Measurements from ENCODE around the gene KCNK7. TPM values are rescaled to one million over a fixed set of nuclear protein-coding genes. Genes with fewer than 3 reads are reported as not detected.
A peak's percentile ranks its signal among the peaks of the same experiment; 100 is the strongest.

Gene KCNK7
- total RNA-seq, 1 experiment from 2014 or later: 0.58 TPM

DNA sequence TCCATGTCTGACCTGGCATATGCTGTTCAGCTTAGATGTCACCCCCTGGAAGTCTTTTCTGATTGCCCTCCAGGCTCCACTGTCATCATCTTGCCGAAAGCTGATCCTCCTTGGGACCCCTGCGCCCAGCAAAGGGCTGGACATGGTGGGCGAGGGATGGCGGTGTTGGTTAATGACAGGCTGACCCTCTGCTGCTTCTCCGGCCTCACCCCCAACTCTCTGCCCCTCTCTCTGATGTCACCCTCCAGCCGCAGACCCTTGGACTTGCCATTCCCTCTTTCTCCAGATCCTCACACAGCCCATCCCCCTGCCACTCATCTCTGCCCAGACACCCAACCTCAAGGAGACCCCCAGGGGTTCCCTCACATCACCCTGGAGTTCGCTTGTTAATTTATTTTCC lies 17.5 kb downstream of the KCNK7 start:
- no TSS peak for BruUV-seq (replicated peaks)
- DNase-seq (no peak), ATAC-seq (no peak)
- H4K20me1 ChIP-seq (ENCODE audit: low read length): peaks cover 5% of the 10 kb centered on the region
- no peak overlapping the region for H2AFZ ChIP-seq (ENCODE audit: low read length)
- no peaks in the 10 kb centered on the region for H3K9me2 ChIP-seq (replicated peaks; ENCODE audit: low read length)
- peak overlapping the region; percentile 91 for H3K4me2 ChIP-seq (ENCODE audit: low read length)
- H3K4me3 ChIP-seq (ENCODE audit: low read length): peak overlapping the region; percentile 75; the same call in 1 of the 2 replicates
- peaks cover 40% of the 10 kb centered on the region for H3K4me1 ChIP-seq (ENCODE audit: insufficient read depth, low read length)
- H3K36me3 ChIP-seq (ENCODE audit: low read depth, low read length): peaks cover 3% of the 10 kb centered on the region; the same call in 1 of the 2 replicates
- H3K9me3 ChIP-seq (ENCODE audit: low read length): no peaks in the 10 kb centered on the region
- ChIA-PET POLR2A (ENCODE audit: unreplicated experiment) (no interaction called here), CTCF (no interaction called here)
- H3K27me3 ChIP-seq (ENCODE audit: low read length): no peaks in the 10 kb centered on the region
- intact Hi-C loops (cut with micrococcal nuclease): no loop called here
- H3F3A ChIP-seq (ENCODE audit: low read length, unreplicated experiment): peaks cover 4% of the 10 kb centered on the region
- peaks cover 24% of the 10 kb centered on the region for H3K79me2 ChIP-seq (ENCODE audit: low read length)
- H3K9ac ChIP-seq (ENCODE audit: low read length): peak overlapping the region; percentile 76; the same call in 1 of the 2 replicates
- TF ChIP-seq EZH2 (IDR thresholded peaks at IDR 0.05; ENCODE audit: low read length, unreplicated experiment) (no peak), EZH2phosphoT487 (IDR thresholded peaks at IDR 0.05; ENCODE audit: borderline replicate concordance, low read length) (no peak)
- TF ChIP-seq, protein P1, sequence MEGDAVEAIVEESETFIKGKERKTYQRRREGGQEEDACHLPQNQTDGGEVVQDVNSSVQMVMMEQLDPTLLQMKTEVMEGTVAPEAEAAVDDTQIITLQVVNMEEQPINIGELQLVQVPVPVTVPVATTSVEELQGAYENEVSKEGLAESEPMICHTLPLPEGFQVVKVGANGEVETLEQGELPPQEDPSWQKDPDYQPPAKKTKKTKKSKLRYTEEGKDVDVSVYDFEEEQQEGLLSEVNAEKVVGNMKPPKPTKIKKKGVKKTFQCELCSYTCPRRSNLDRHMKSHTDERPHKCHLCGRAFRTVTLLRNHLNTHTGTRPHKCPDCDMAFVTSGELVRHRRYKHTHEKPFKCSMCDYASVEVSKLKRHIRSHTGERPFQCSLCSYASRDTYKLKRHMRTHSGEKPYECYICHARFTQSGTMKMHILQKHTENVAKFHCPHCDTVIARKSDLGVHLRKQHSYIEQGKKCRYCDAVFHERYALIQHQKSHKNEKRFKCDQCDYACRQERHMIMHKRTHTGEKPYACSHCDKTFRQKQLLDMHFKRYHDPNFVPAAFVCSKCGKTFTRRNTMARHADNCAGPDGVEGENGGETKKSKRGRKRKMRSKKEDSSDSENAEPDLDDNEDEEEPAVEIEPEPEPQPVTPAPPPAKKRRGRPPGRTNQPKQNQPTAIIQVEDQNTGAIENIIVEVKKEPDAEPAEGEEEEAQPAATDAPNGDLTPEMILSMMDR (conservative IDR thresholded peaks at IDR 0.05; ENCODE audit: low read depth, low read length): no peak
- H3K27ac ChIP-seq (ENCODE audit: low read length): peak overlapping the region; percentile 65

DNA sequence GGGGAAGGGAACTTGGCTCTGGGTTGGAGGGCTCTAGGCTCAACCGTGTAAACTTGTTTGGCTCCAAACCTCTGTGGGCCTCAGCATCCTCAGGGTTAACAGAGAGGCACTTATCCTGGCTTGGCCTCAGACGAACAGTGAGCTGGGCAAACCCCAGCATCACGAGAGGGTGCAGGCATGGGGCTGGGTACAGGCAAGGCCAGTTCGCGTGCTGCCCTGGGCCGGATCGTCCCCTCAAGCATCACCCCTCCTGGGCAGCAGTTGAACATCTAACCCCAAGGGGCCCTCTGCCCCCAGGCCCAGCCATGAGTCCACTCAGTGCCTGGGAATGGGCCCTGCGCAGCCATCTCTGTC lies 17.9 kb downstream of the KCNK7 start:
- CTCF ChIA-PET: interaction anchor here (0.9 to 1.1 kb wide), 2 partner anchors 10 to 18 kb away, joined by 4 to 7 read pairs; partner anchors contain the start of gene KCNK7
- Histone ChIP-seq H3K4me1 (ENCODE audit: insufficient read depth, low read length) (peaks cover 43% of the 10 kb centered on the region), H4K20me1 (ENCODE audit: low read length) (peaks cover 5% of the 10 kb centered on the region), H3K27ac (ENCODE audit: low read length) (peak overlapping the region; percentile 65), H3K27me3 (ENCODE audit: low read length) (no peaks in the 10 kb centered on the region), H3K9me2 (replicated peaks; ENCODE audit: low read length) (no peaks in the 10 kb centered on the region), H2AFZ (ENCODE audit: low read length) (no peak overlapping the region), H3K79me2 (ENCODE audit: low read length) (peaks cover 28% of the 10 kb centered on the region), H3K9me3 (ENCODE audit: low read length) (no peaks in the 10 kb centered on the region), H3K9ac (ENCODE audit: low read length) (peak overlapping the region; percentile 76), H3F3A (ENCODE audit: low read length, unreplicated experiment) (peaks cover 4% of the 10 kb centered on the region), H3K36me3 (ENCODE audit: low read depth, low read length) (peaks cover 3% of the 10 kb centered on the region; the same call in 1 of the 2 replicates), H3K4me3 (ENCODE audit: low read length) (peak overlapping the region; percentile 75), H3K4me2 (ENCODE audit: low read length) (peak overlapping the region; percentile 91)
- no TSS peak for BruUV-seq (replicated peaks)
- TF ChIP-seq EZH2 (IDR thresholded peaks at IDR 0.05; ENCODE audit: low read length, unreplicated experiment) (no peak), EZH2phosphoT487 (IDR thresholded peaks at IDR 0.05; ENCODE audit: borderline replicate concordance, low read length) (no peak)
- TF ChIP-seq, protein P1 (conservative IDR thresholded peaks at IDR 0.05; ENCODE audit: low read depth, low read length): no peak
- ATAC-seq (no peak), DNase-seq (no peak)
- intact Hi-C loops (cut with micrococcal nuclease): loop anchor here (2.0 kb wide), 1 partner anchor 37 kb away; the partner anchor contains the start of genes MAP3K11 and PCNX3
- POLR2A ChIA-PET (ENCODE audit: unreplicated experiment): interaction anchor here (0.6 kb wide), 1 partner anchor 35 kb away, joined by 3 read pairs; no protein-coding TSS in a partner anchor
